HCT116 (cell line): ENCODE data around the gene DACT3. TPM values are rescaled to one million over a fixed set of nuclear protein-coding genes. Genes with fewer than 3 reads are reported as not detected.

Experiments used
- ATAC-seq: fragments of 200-7000 bp; cut with Tn5 transposase; 2 replicates; pipeline ENCODE4 v1.9.1; 2020; ENCODE audit warnings: mild to moderate bottlenecking, moderate library complexity
- BruUV-seq: library from RNA; stranded (reverse); fragments of 400-500 nt; replicated peaks from 2 replicates; lab custom pipeline; 2021; lab: Mats Ljungman, UMichigan
- CTCF ChIA-PET: fragments of 300-600 bp; sonication (Branson Sonifier 250); formaldehyde crosslinking; loops from one replicate; lab custom pipeline; 2021; ENCODE audit warnings: antibody characterized with exemption; lab: Charles Lee
- POLR2A ChIA-PET: fragments of 300-600, 350-600 bp; sonication (Branson Sonifier 250); formaldehyde crosslinking; loops from one replicate; lab custom pipeline; 2021; ENCODE audit warnings: antibody characterized with exemption; lab: Charles Lee
- RAD21 ChIA-PET, 2 experiments: fragments of 300-600 bp; sonication (Branson Sonifier 250); formaldehyde crosslinking; loops; one replicate each; lab custom pipeline; 2023; ENCODE audit warnings: low total read pairs in 2 of 2; ENCODE audit not compliant: uncharacterized antibody in 2 of 2, unreplicated experiment in 2 of 2, low non-redundant PET in 1 of 2; lab: Charles Lee
- DNase-seq: peaks from one replicate; pipeline ENCODE4 v3.0.0-alpha.2; 2010; ENCODE audit warnings: low read depth, low spot score
- H2AFZ ChIP-seq: fragments of 200-600 bp; shearing (Covaris generic), sonication (generic); 2 replicates; pipeline ENCODE4 v1.6.1; 2017; ENCODE audit warnings: low read depth, mixed run types, mixed read lengths, antibody characterized with exemption, low read length; ENCODE audit not compliant: poor library complexity, severe bottlenecking
- H3K27ac ChIP-seq: 2 replicates; pipeline ENCODE4 v1.5.1; 2012; ENCODE audit warnings: low read depth, low read length
- H3K27me3 ChIP-seq: fragments of 200-600 bp; sonication (generic); 2 replicates; pipeline ENCODE4 v1.6.1; 2016; ENCODE audit warnings: mixed run types, low read length, mixed read lengths; ENCODE audit not compliant: insufficient read depth
- H3K36me3 ChIP-seq, 2 experiments: fragments of 200-500 bp in 1 of 2; fragments of 200-600 bp in 1 of 2; sonication (Bioruptor generic) in 1 of 2; sonication (generic) in 1 of 2; 2 replicates each; pipeline versions ENCODE4 v1.5.1 to v1.6.1; 2014 to 2016; ENCODE audit warnings: low read length in 2 of 2, inconsistent platforms in 1 of 2, mixed read lengths in 1 of 2, mixed run types in 1 of 2; ENCODE audit not compliant: insufficient read depth in 2 of 2, control insufficient read depth in 1 of 2
- H3K4me1 ChIP-seq, 2 experiments: fragments of 200-600 bp in 1 of 2; sonication (generic) in 1 of 2; 2 replicates each; pipeline versions ENCODE4 v1.5.1 to v1.6.1; 2012 to 2017; ENCODE audit warnings: low read length in 2 of 2, inconsistent platforms in 1 of 2, mild to moderate bottlenecking in 1 of 2, mixed read lengths in 1 of 2, mixed run types in 1 of 2, moderate library complexity in 1 of 2; ENCODE audit not compliant: insufficient read depth in 2 of 2, control insufficient read depth in 1 of 2
- H3K4me2 ChIP-seq: fragments of 200-600 bp; sonication (generic); 2 replicates; pipeline ENCODE4 v1.6.1; 2017; ENCODE audit warnings: mixed run types, low read length, mixed read lengths
- H3K4me3 ChIP-seq, 2 experiments: fragments of 200-600 bp in 1 of 2; sonication (generic) in 1 of 2; replicated peaks in 1 of 2; 2 replicates each; pipeline ENCODE4 v1.5.1; 2011 to 2016; ENCODE audit warnings: low read length in 2 of 2, control low read depth in 1 of 2, low read depth in 1 of 2, mild to moderate bottlenecking in 1 of 2, mixed read lengths in 1 of 2, mixed run types in 1 of 2
- H3K79me2 ChIP-seq: fragments of 200-600 bp; sonication (generic); 2 replicates; pipeline ENCODE4 v1.6.1; 2017; ENCODE audit warnings: mild to moderate bottlenecking, mixed run types, low read length, moderate library complexity, mixed read lengths; ENCODE audit not compliant: insufficient read depth
- H3K9ac ChIP-seq: fragments of 200-600 bp; sonication (generic); 2 replicates; pipeline ENCODE4 v1.6.1; 2016; ENCODE audit warnings: low read length, mixed read lengths
- H3K9me2 ChIP-seq: fragments of 200-600 bp; sonication (generic), shearing (Covaris generic); 2 replicates; pipeline ENCODE4 v1.6.1; 2017; ENCODE audit warnings: mixed run types, mild to moderate bottlenecking, moderate library complexity; ENCODE audit not compliant: insufficient read depth
- H3K9me3 ChIP-seq, 2 experiments: fragments of 200-500 bp in 1 of 2; fragments of 200-600 bp in 1 of 2; sonication (Bioruptor generic) in 1 of 2; sonication (generic) in 1 of 2; 2 replicates each; pipeline ENCODE4 v1.6.1; 2014 to 2017; ENCODE audit warnings: low read length in 2 of 2, mixed read lengths in 2 of 2, inconsistent platforms in 1 of 2, low read depth in 1 of 2, mild to moderate bottlenecking in 1 of 2, mixed run types in 1 of 2, moderate library complexity in 1 of 2; ENCODE audit not compliant: control insufficient read depth in 1 of 2, insufficient read depth in 1 of 2
- H4K20me1 ChIP-seq: fragments of 200-600 bp; sonication (generic), shearing (Covaris generic); 2 replicates; pipeline ENCODE4 v1.6.1; 2017; ENCODE audit warnings: mixed run types, mild to moderate bottlenecking, moderate library complexity; ENCODE audit not compliant: insufficient read depth
- CBX3 ChIP-seq: IDR thresholded peaks from 2 replicates; pipeline ENCODE4 v1.6.1; 2012; ENCODE audit warnings: low read depth
- EGR1 ChIP-seq: IDR thresholded peaks from 2 replicates; pipeline ENCODE4 v1.6.1; 2012; ENCODE audit warnings: low read depth
- POLR2A ChIP-seq: IDR thresholded peaks from 2 replicates; pipeline ENCODE4 v1.7.0; 2011; ENCODE audit warnings: borderline replicate concordance; ENCODE audit not compliant: insufficient read depth, insufficient read length; ENCODE audit errors: extremely low read depth
- intact Hi-C: fragments of 100-400 bp; cut with micrococcal nuclease; formaldehyde crosslinking; loops from 2 replicates; pipeline ENCODE4 v1.10.0; 2022
- microRNA counts: library from miRNA; unstranded; fragments of <30 nt; microRNA quantifications from one replicate; lab custom pipeline; 2015
- microRNA-seq: library from miRNA; unstranded; fragments of <30 nt; microRNA quantifications from one replicate; pipeline ENCODE4, GENCODE V29; 2016; ENCODE audit warnings: borderline number of aligned reads
- total RNA-seq: library from RNA; stranded (reverse); gene quantifications from one replicate; pipeline ENCODE4 v1.2.1, GENCODE V29; 2021; ENCODE audit not compliant: unreplicated experiment

Gene DACT3
- total RNA-seq, 1 experiment from 2014 or later, result 2.0 TPM

DNA sequence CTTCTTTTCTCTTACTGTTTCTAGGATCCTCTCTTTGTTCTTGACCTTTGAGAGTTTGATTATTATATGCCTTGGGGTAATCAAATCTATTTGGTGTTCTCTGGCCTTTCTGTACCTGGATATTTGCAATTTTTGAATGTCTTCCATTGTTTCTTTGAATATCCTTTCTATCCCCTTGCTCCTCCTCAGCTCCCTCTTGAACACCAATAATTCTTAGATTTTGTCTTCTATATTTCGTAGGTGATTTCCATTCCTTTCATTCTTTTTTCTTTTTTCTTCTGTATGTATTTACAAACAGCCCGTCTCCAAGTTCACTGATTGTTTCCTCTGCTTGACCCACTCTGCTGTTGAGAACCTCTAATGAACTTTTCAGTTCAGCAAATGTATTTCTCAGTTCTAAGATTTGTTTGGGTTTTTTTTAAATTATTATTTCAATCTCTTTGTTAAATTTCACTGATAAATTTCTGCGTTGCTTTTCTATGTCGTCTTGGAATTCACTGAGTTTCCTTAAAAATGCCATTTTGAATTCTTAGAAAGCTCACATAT is 62.5 kb downstream of the DACT3 start:
- ATAC-seq, result no peak
- no TSS peak for BruUV-seq
- H3K27ac ChIP-seq, result no peak overlapping the region
- no peak overlapping the region for H3K4me3 ChIP-seq
- DNase-seq, result no peak
- TF ChIP-seq EGR1, result no peak
- TF ChIP-seq POLR2A, result no peak
- peak; percentile 66; the same call in 1 of the 2 replicates for TF ChIP-seq CBX3
- H4K20me1 ChIP-seq, result no peaks in the 10 kb centered on the region
- POLR2A ChIA-PET, result no interaction called here
- RAD21 ChIA-PET, result no interaction called here
- intact Hi-C loops, result no loop called here
- H3K36me3 ChIP-seq, result peaks cover 2 to 6% of the 10 kb centered on the region in 2 experiments; a peak in 1 of 4 replicates
- H2AFZ ChIP-seq, result no peak overlapping the region
- no peak overlapping the region for H3K4me2 ChIP-seq
- CTCF ChIA-PET, result interaction anchor here (4.5 kb wide), 1 partner anchor 15 kb away, joined by 15 read pairs; no protein-coding TSS in a partner anchor
- H3K9me3 ChIP-seq, result no peaks in the 10 kb centered on the region
- no peak overlapping the region for H3K9ac ChIP-seq
- peaks cover 16 to 33% of the 10 kb centered on the region in 2 experiments for H3K4me1 ChIP-seq
- H3K27me3 ChIP-seq, result no peaks in the 10 kb centered on the region
- no peaks in the 10 kb centered on the region for H3K9me2 ChIP-seq
- H3K79me2 ChIP-seq, result peaks cover 23% of the 10 kb centered on the region

MicroRNAs within 50 kb of the gene (microRNA counts, 767-probe panel; counts per million panel counts)
- not detected for microRNA hsa-miR-320e (lab: Ali Mortazavi, UCI)

Small RNA genes within 50 kb of the gene (microRNA-seq; reads per million reads assigned to microRNA genes)
- 8.5 reads per million, percentile 24 among the genes with 10 or more reads in this experiment for gene MIR320E

Other genes starting within 250 kb of the DACT3 start
- 0.10 TPM for gene CCDC8, start 247.6 kb downstream of the DACT3 start, total RNA-seq
- gene PNMA8C, start 232.2 kb downstream of the DACT3 start, total RNA-seq, result not detected
- gene PNMA8A, start 189.6 kb downstream of the DACT3 start, total RNA-seq, result not detected
- 0.10 TPM for gene PNMA8B, start 165.3 kb downstream of the DACT3 start, total RNA-seq
- 335 TPM for gene CALM3, start 59.9 kb downstream of the DACT3 start, total RNA-seq
- not detected for gene PTGIR, start 36.1 kb downstream of the DACT3 start, total RNA-seq
- not detected for gene GNG8, start 25.0 kb downstream of the DACT3 start, total RNA-seq
- gene PRKD2, start 55.9 kb upstream of the DACT3 start, total RNA-seq, result 73.5 TPM
- 19.4 TPM for gene FKRP, start 84.9 kb upstream of the DACT3 start, total RNA-seq
- 107 TPM for gene STRN4, start 85.3 kb upstream of the DACT3 start, total RNA-seq
- gene SLC1A5, start 127.4 kb upstream of the DACT3 start, total RNA-seq, result 284 TPM
- 296 TPM for gene AP2S1, start 189.7 kb upstream of the DACT3 start, total RNA-seq
- gene ARHGAP35, start 199.8 kb upstream of the DACT3 start, total RNA-seq, result 47.6 TPM